ENCODE results near the gene PASD1. TPM values are rescaled to one million over a fixed set of nuclear protein-coding genes. Genes with fewer than 3 reads are reported as not detected.

Gene PASD1
- total RNA-seq, 6 experiments from 2014 or later: not detected

- no peaks in the 10 kb centered on the region for H3K36me3 ChIP-seq
- WGBS (ENCODE audit: insufficient coverage, low coverage, low lambda C conversion rate, missing lambda C conversion rate): 38% methylated on average over 4 of the region's 7 CpGs
- intact Hi-C loops (cut with DNase I): no loop called here
- peak in 1 of 3 donors; percentile 39 for DNase-seq
- peaks cover 0 to 4% (median 0%) of the 10 kb centered on the region in 4 donors for H3K4me1 ChIP-seq
- peak in 3 of 4 donors; percentile 23 to 62 (median 40) for ATAC-seq
- H3K9me3 ChIP-seq: no peaks in the 10 kb centered on the region
- TF ChIP-seq CTCF (IDR thresholded peaks at IDR 0.05): no peak
- H3K4me3 ChIP-seq: no peak overlapping the region
- H3K27me3 ChIP-seq: no peaks in the 10 kb centered on the region
- no peak overlapping the region for H3K27ac ChIP-seq
Observed at GRCh38 chrX:151723156-151723760, 159.8 kb downstream of the PASD1 start.

- intact Hi-C loops (cut with DNase I): no loop called here
- H3K4me1 ChIP-seq: peaks cover 0 to 4% (median 0%) of the 10 kb centered on the region in 4 donors
- no peaks in the 10 kb centered on the region for H3K36me3 ChIP-seq
- no peaks in the 10 kb centered on the region for H3K27me3 ChIP-seq
- H3K4me3 ChIP-seq: no peak overlapping the region
- no peaks in the 10 kb centered on the region for H3K9me3 ChIP-seq
- WGBS (ENCODE audit: insufficient coverage, low coverage, low lambda C conversion rate, missing lambda C conversion rate): 20% methylated on average over 1 of the region's 7 CpGs
- ATAC-seq: peak; percentile 5 to 68 (median 36)
- H3K27ac ChIP-seq: no peak overlapping the region
- DNase-seq: peak in 1 of 3 donors; percentile 22
- no peak for TF ChIP-seq POLR2A (IDR thresholded peaks at IDR 0.05)
- TF ChIP-seq CTCF (IDR thresholded peaks at IDR 0.05): no peak
Observed at GRCh38 chrX:151724563-151725337, 161.3 kb downstream of the PASD1 start.

GRCh38 chrX:151725338-151725614 is 161.8 kb downstream of the PASD1 start:
- Histone ChIP-seq H3K27me3 (no peaks in the 10 kb centered on the region), H3K4me3 (no peak overlapping the region), H3K27ac (no peak overlapping the region), H3K4me1 (peaks cover 0 to 4% (median 0%) of the 10 kb centered on the region in 4 donors), H3K9me3 (no peaks in the 10 kb centered on the region), H3K36me3 (no peaks in the 10 kb centered on the region)
- WGBS (ENCODE audit: insufficient coverage, low coverage, low lambda C conversion rate, missing lambda C conversion rate): no CpG with 5 or more reads among the region's 1 CpG
- DNase-seq (peak in 2 of 3 donors; percentile 54 to 56), ATAC-seq (peak in 3 of 4 donors; percentile 34 to 79 (median 57))
- TF ChIP-seq POLR2A (IDR thresholded peaks at IDR 0.05): no peak
- no peak for TF ChIP-seq CTCF (IDR thresholded peaks at IDR 0.05)
- intact Hi-C loops (cut with DNase I): no loop called here

Other genes with a start within 250 kb of the PASD1 start
- gene VMA21, start 166.5 kb upstream of the PASD1 start, total RNA-seq: 10 to 100 TPM in 5 of 6 experiments, 1 to 10 TPM in 1; 7.8 to 17.8 (median 13.0) TPM
- gene PRRG3, start 131.8 kb downstream of the PASD1 start, total RNA-seq: under 1 TPM in 3 of 6 experiments, not detected in 3; 0.02 to 0.30 (median 0.07) TPM
- gene FATE1, start 152.4 kb downstream of the PASD1 start, total RNA-seq: not detected
- gene CNGA2, start 171.1 kb downstream of the PASD1 start, total RNA-seq: not detected